GM13976 (cell line): Measurements from ENCODE around the gene NEK8.

Source experiments
- DNase-seq: peaks from one replicate; pipeline ENCODE4 v3.0.0; 2012; ENCODE audit warnings: low spot score
- CTCF ChIP-seq: IDR thresholded peaks from 2 replicates; pipeline ENCODE4 v1.5.1; 2012; ENCODE audit warnings: borderline replicate concordance, mild to moderate bottlenecking; ENCODE audit not compliant: insufficient read depth; ENCODE audit errors: extremely low read depth, missing control alignments, control extremely low read depth
- in situ Hi-C: fragments of 300-500 bp; cut with MboI; formaldehyde crosslinking; loops from one replicate; pipeline ENCODE4 v1.12.0; 2022; ENCODE audit warnings: low sequenced_read_pairs, mixed read lengths, inconsistent platforms; ENCODE audit not compliant: unreplicated experiment

The NEK8 gene

DNA sequence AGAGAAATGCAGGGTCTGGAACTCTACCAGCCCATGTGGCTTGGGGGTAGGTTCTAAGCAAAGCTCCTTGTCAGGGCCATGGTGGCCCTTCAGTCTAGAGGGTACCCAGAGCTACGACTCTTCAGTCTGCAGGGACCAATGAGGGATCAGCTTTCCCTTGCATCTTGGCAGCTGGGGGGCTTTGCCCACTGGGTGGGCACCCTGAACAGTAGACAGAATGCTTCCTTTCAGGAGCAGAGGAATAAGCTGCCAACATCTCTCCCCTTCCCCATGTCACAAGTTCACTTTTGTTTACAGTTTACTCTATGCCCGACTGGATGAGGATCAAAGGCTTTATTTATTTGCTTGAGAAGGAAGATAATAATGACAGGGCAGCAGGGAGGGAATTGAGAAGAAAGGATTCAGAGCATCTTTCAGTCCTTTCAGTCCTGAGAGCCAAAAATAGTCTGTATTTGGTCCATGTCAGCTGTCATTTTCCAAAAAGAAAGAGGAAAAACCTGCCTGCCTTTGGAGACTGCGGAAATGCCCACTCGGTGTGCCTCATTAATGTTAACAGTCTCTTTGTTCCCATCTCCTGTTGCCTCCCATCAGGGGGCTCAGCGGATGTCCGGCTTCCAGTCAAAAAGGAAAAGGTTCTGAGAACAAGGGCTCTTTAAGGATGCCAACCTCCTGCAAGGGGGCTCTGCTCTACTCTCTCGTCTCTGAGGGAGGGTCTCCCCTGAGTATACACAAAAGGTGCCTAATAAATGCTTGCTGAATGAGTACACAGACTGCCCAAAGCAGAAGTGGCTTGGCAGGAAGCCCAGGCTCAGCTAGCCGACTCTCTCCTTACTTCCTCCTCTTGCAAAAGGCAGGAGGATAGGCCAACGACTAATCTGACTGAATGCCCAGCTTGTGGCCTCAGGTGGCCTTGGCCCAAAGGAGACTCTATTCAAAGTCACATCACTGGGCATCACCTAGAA is 32.3 kb downstream of the NEK8 start:
- in situ Hi-C loops: no loop called here
- no peak for DNase-seq
- TF ChIP-seq CTCF: no peak

GRCh38 chr17:28763137-28763799 is 34.7 kb downstream of the NEK8 start:
- peak; percentile 68 for DNase-seq
- in situ Hi-C loops: no loop called here
- no peak for TF ChIP-seq CTCF

DNA sequence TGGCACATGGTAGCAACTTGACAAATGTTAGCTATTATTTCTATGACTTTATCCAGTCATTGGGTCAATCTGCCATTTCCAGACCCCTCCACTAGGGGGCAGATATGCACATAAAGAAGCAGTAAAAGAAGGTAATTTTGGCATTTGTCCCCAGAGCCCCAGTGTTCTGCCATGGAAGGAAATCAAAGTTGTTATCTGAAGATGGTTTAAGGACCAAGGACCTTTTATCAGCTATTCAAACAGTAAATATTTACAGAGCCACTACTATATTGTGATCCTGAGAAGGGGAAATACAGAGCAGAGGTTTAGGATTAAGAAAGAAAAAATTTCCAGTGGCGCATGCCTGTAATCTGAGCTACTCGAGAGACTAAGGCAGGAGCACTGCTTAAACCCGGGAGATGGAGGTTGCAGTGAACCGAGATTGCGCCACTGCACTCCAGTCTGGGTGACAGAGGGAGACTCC is 35.2 kb downstream of the NEK8 start:
- in situ Hi-C loops: no loop called here
- TF ChIP-seq CTCF: peak; percentile 77
- DNase-seq: peak; percentile 70

GRCh38 chr17:28765038-28765437 is 36.5 kb downstream of the NEK8 start:
- DNase-seq: no peak
- TF ChIP-seq CTCF: no peak
- in situ Hi-C loops: no loop called here

- no peak for DNase-seq
- no peak for TF ChIP-seq CTCF
- in situ Hi-C loops: no loop called here
Observed at GRCh38 chr17:28773736-28774135, 45.1 kb downstream of the NEK8 start.

DNA sequence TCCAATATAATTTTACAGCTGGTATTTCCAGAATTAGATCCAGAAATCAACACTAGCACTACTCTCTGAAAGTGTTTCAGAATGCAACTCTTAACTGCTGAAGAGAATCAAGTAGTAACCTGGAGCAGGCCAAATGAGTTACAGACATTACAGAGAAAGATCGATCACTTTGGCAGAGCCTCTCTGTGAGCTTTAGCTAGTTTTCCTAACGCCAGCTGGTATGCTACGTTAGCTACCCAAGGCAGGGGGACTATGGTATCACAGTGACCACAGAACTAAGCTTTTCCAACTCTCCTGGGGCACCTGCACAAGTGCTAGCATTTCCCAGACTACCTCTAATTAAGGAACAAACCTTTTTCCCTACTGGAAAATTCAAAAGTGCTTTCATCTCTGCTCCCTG is 45.6 kb downstream of the NEK8 start:
- no peak for TF ChIP-seq CTCF
- DNase-seq: no peak
- in situ Hi-C loops: no loop called here
